Upper lobe of left lung (tissue), 6 donors: Measurements from ENCODE around the gene SCYL2. TPM values are rescaled to one million over a fixed set of nuclear protein-coding genes. Genes with fewer than 3 reads are reported as not detected.

Source experiments
- ATAC-seq, 2 donors: fragments of 200-7000 bp; cut with Tn5 transposase; one replicate each; pipeline ENCODE4 v1.9.1; 2022; ENCODE audit warnings: mild to moderate bottlenecking in 2 of 2, moderate library complexity in 2 of 2; ENCODE audit not compliant: low FRiP score in 2 of 2
- DNase-seq, 2 donors: peaks; one replicate each; pipeline ENCODE4 v3.0.0-alpha.2; 2019 to 2020
- H3K27ac ChIP-seq, 4 donors: fragments of 200-600 bp; sonication (generic); one replicate each; pipeline ENCODE4 v1.5.1; 2016 to 2019
- H3K27me3 ChIP-seq, 4 donors: fragments of 200-600 bp; sonication (generic); one replicate each; pipeline ENCODE4 v1.5.1; 2017 to 2019
- H3K36me3 ChIP-seq, 4 donors: fragments of 200-600 bp; sonication (generic); one replicate each; pipeline ENCODE4 v1.5.1; 2016 to 2019
- H3K4me1 ChIP-seq, 4 donors: fragments of 200-600 bp; sonication (generic); one replicate each; pipeline ENCODE4 v1.5.1; 2018 to 2019
- H3K4me3 ChIP-seq, 4 donors: fragments of 200-600 bp; sonication (generic); one replicate each; pipeline ENCODE4 v1.5.1; 2017 to 2019; ENCODE audit warnings: mild to moderate bottlenecking in 2 of 4, moderate library complexity in 1 of 4
- H3K9me3 ChIP-seq, 4 donors: fragments of 200-600 bp; sonication (generic); one replicate each; pipeline ENCODE4 v1.5.1; 2018 to 2019
- CTCF ChIP-seq, 6 experiments: fragments of 450-650 bp in 4 of 6; fragments of 200-600 bp in 2 of 6; sonication (generic) in 2 of 6; IDR thresholded peaks; one replicate each; pipeline ENCODE4 v1.5.1; 2016 to 2019; ENCODE audit warnings: antibody characterized with exemption in 6 of 6
- EP300 ChIP-seq, 4 donors: sonication (generic); formaldehyde crosslinking; IDR thresholded peaks; one replicate each; pipeline ENCODE4 v1.5.1; 2017; ENCODE audit warnings: antibody characterized with exemption in 4 of 4, control low read depth in 2 of 4
- POLR2A ChIP-seq, 4 donors: fragments of 450-650 bp; IDR thresholded peaks; one replicate each; pipeline ENCODE4 v1.5.1; 2016 to 2017; ENCODE audit warnings: antibody characterized with exemption in 4 of 4, mild to moderate bottlenecking in 2 of 4
- POLR2AphosphoS5 ChIP-seq, 2 donors: sonication (generic); formaldehyde crosslinking; IDR thresholded peaks; one replicate each; pipeline ENCODE4 v1.5.1; 2017; ENCODE audit warnings: antibody characterized with exemption in 2 of 2
- WGBS, 2 donors: methylation state at CpG; one replicate each; pipeline ENCODE4 v1.1.5; 2017 to 2018; 5-methylcytosine and 5-hydroxymethylcytosine counted together
- small RNA-seq, 4 donors: library from RNA; depleted of rRNA; stranded (forward); fragments of <200 nt; gene quantifications; one replicate each; pipeline ENCODE3, GENCODE V24; 2016
- total RNA-seq, 6 donors: library from RNA; depleted of rRNA in 4 of 6; stranded (reverse); fragments of >200 nt in 4 of 6; gene quantifications; one replicate each; pipeline versions ENCODE4 v1.1.0 to v1.2.1, GENCODE V29; 2016 to 2021
- donor health status: DM: no; HTN: no; CAD: no; lungs with moderate emphysema.
- donor health status: DM: no; HTN: yes; CAD: no; lungs with severe emphysema.

Gene SCYL2
- total RNA-seq, 6 donors from 2014 or later = 39.1 to 74.1 (median 40.7) TPM

GRCh38 chr12:100384559-100384935, 117.6 kb downstream of the SCYL2 start:
- no peak for DNase-seq
- Histone ChIP-seq H3K9me3 (no peaks in the 10 kb centered on the region), H3K4me1 (no peaks in the 10 kb centered on the region), H3K4me3 (no peak overlapping the region), H3K27me3 (no peaks in the 10 kb centered on the region), H3K36me3 (no peaks in the 10 kb centered on the region), H3K27ac (no peak overlapping the region)
- no peak for TF ChIP-seq CTCF (IDR thresholded peaks at IDR 0.05)
- no peak for TF ChIP-seq POLR2A (IDR thresholded peaks at IDR 0.05)
- no peak for TF ChIP-seq EP300 (IDR thresholded peaks at IDR 0.05)
- TF ChIP-seq POLR2AphosphoS5 (IDR thresholded peaks at IDR 0.05) = no peak
- WGBS, 2 donors = 74 to 86% methylated on average over 5 of the region's 5 CpGs
- ATAC-seq = no peak

- DNase-seq (no peak), ATAC-seq (no peak)
- Histone ChIP-seq H3K36me3 (no peaks in the 10 kb centered on the region), H3K27me3 (no peaks in the 10 kb centered on the region), H3K4me1 (no peaks in the 10 kb centered on the region), H3K4me3 (no peak overlapping the region), H3K9me3 (no peaks in the 10 kb centered on the region), H3K27ac (no peak overlapping the region)
- 74 to 78% methylated on average over 5 of the region's 5 CpGs for WGBS, 2 donors
- no peak for TF ChIP-seq POLR2AphosphoS5 (IDR thresholded peaks at IDR 0.05)
- TF ChIP-seq POLR2A (IDR thresholded peaks at IDR 0.05) = no peak
- TF ChIP-seq CTCF (IDR thresholded peaks at IDR 0.05) = no peak
- no peak for TF ChIP-seq EP300 (IDR thresholded peaks at IDR 0.05)
Observed at GRCh38 chr12:100388382-100388781, 121.4 kb downstream of the SCYL2 start.

Small RNAs within 50 kb of the gene (small RNA-seq; reads per million reads assigned to genes)
- gene RF00019 = 0 reads per million in 4 donors

Other genes starting within 250 kb of the SCYL2 start
- gene BLTP3B, start 124.3 kb upstream of the SCYL2 start, total RNA-seq = 10 to 100 TPM; 12.8 to 37.5 (median 28.7) TPM
- gene ACTR6, start 66.4 kb upstream of the SCYL2 start, total RNA-seq = 10 to 100 TPM in 4 of 6 donors, 1 to 10 TPM in 2; 3.6 to 27.7 (median 16.3) TPM
- gene DEPDC4, start 98 bp upstream of the SCYL2 start, total RNA-seq = 1 to 10 TPM in 3 of 6 donors, under 1 TPM in 1, not detected in 2; 0.30 to 1.6 (median 1.3) TPM
- gene SLC17A8, start 89.9 kb downstream of the SCYL2 start, total RNA-seq = under 1 TPM in 4 of 6 donors, not detected in 2; 0.11 to 0.55 (median 0.36) TPM
- under 1 TPM in 2 of 6 donors, not detected in 4; 0.09 to 0.20 TPM for gene NR1H4, start 206.7 kb downstream of the SCYL2 start, total RNA-seq